WTC11 (cell line): ENCODE data around the gene CORO1C. TPM values are rescaled to one million over a fixed set of nuclear protein-coding genes. Genes with fewer than 3 reads are reported as not detected.

Experiments used
- ATAC-seq: fragments of 200-7000 bp; cut with Tn5 transposase; 2 replicates; pipeline ENCODE4 v1.10.0; 2021; ENCODE audit warnings: mild to moderate bottlenecking, moderate library complexity
- CTCF ChIA-PET: fragments of 300-600 bp; sonication (Branson Sonifier 250); formaldehyde crosslinking; loops from one replicate; lab custom pipeline; 2021; ENCODE audit warnings: antibody characterized with exemption; lab: Charles Lee
- POLR2A ChIA-PET: fragments of 350-600 bp; sonication (Branson Sonifier 250); formaldehyde crosslinking; loops from one replicate; lab custom pipeline; 2021; ENCODE audit warnings: antibody characterized with exemption; lab: Charles Lee
- DNase-seq: peaks from one replicate; pipeline ENCODE4 v3.0.0; 2021; ENCODE audit warnings: low spot score
- H3K27ac Mint-ChIP-seq: 2 replicates; pipeline ENCODE4 v1.8.0; 2021; ENCODE audit warnings: mixed read lengths
- H3K27me3 Mint-ChIP-seq: 2 replicates; pipeline ENCODE4 v1.8.0; 2021; ENCODE audit warnings: low read depth, mild to moderate bottlenecking, moderate library complexity, mixed read lengths
- H3K36me3 Mint-ChIP-seq: 2 replicates; pipeline ENCODE4 v1.8.0; 2021; ENCODE audit warnings: mixed read lengths
- H3K4me1 Mint-ChIP-seq: 2 replicates; pipeline ENCODE4 v1.8.0; 2022; ENCODE audit warnings: mixed read lengths
- H3K4me3 Mint-ChIP-seq: 2 replicates; pipeline ENCODE4 v1.8.0; 2021; ENCODE audit warnings: mild to moderate bottlenecking, moderate library complexity, mixed read lengths
- H3K9me3 Mint-ChIP-seq: 2 replicates; pipeline ENCODE4 v1.8.0; 2021; ENCODE audit warnings: mixed read lengths
- ATF1 ChIP-seq: sonication (generic); formaldehyde crosslinking; IDR thresholded peaks from 2 replicates; pipeline ENCODE4 v1.8.1; 2023; ENCODE audit warnings: mild to moderate bottlenecking, moderate library complexity, missing genetic modification reagents
- ATF2 ChIP-seq: sonication (generic); formaldehyde crosslinking; IDR thresholded peaks from 2 replicates; pipeline ENCODE4 v1.8.1; 2022; ENCODE audit warnings: low read depth, missing genetic modification reagents, borderline replicate concordance
- CREM ChIP-seq: sonication (generic); formaldehyde crosslinking; IDR thresholded peaks from 2 replicates; pipeline ENCODE4 v1.8.1; 2022; ENCODE audit warnings: mild to moderate bottlenecking, missing genetic modification reagents, moderate library complexity
- ERG ChIP-seq: fragments of 250-450 bp; sonication (Bioruptor Pico); IDR thresholded peaks from 2 replicates; pipeline ENCODE4 v1.8.0; 2021; ENCODE audit warnings: mild to moderate bottlenecking
- ESRRA ChIP-seq: sonication (generic); formaldehyde crosslinking; IDR thresholded peaks from 2 replicates; pipeline ENCODE4 v1.8.1; 2022; ENCODE audit warnings: mild to moderate bottlenecking, missing genetic modification reagents, borderline replicate concordance
- FOXP1 ChIP-seq: sonication (generic); formaldehyde crosslinking; IDR thresholded peaks from 2 replicates; pipeline ENCODE4 v1.8.0; 2022; ENCODE audit warnings: missing genetic modification reagents, mild to moderate bottlenecking, moderate library complexity, borderline replicate concordance
- NR3C1 ChIP-seq: sonication (generic); formaldehyde crosslinking; conservative IDR thresholded peaks from 2 replicates; pipeline ENCODE4 v1.8.1; 2023; ENCODE audit warnings: low read depth, mild to moderate bottlenecking, missing genetic modification reagents
- PREB ChIP-seq: sonication (generic); formaldehyde crosslinking; IDR thresholded peaks from 2 replicates; pipeline ENCODE4 v1.8.1; 2022; ENCODE audit warnings: mild to moderate bottlenecking, missing genetic modification reagents, moderate library complexity, borderline replicate concordance
- PRRX2 ChIP-seq: fragments of 250-450 bp; sonication (Bioruptor Pico); IDR thresholded peaks from 2 replicates; pipeline ENCODE4 v1.8.0; 2021; ENCODE audit warnings: mild to moderate bottlenecking
- RELA ChIP-seq: sonication (generic); formaldehyde crosslinking; IDR thresholded peaks from 2 replicates; pipeline ENCODE4 v1.8.1; 2022; ENCODE audit warnings: missing genetic modification reagents, mild to moderate bottlenecking, borderline replicate concordance
- STAT6 ChIP-seq: sonication (generic); formaldehyde crosslinking; conservative IDR thresholded peaks from 2 replicates; pipeline ENCODE4 v1.8.1; 2023; ENCODE audit warnings: mild to moderate bottlenecking, low read depth, missing genetic modification reagents, moderate library complexity
- TCF7 ChIP-seq: sonication (generic); formaldehyde crosslinking; IDR thresholded peaks from 2 replicates; pipeline ENCODE4 v1.8.0; 2022; ENCODE audit warnings: mild to moderate bottlenecking, low read depth, missing genetic modification reagents, moderate library complexity
- TEAD1 ChIP-seq: sonication (generic); formaldehyde crosslinking; IDR thresholded peaks from 2 replicates; pipeline ENCODE4 v1.8.0; 2022; ENCODE audit warnings: mild to moderate bottlenecking, missing genetic modification reagents
- TEAD4 ChIP-seq: sonication (generic); formaldehyde crosslinking; IDR thresholded peaks from 2 replicates; pipeline ENCODE4 v1.8.0; 2022; ENCODE audit warnings: mild to moderate bottlenecking, missing genetic modification reagents
- ZNF232 ChIP-seq: sonication (generic); formaldehyde crosslinking; IDR thresholded peaks from 2 replicates; pipeline ENCODE4 v1.8.0; 2022; ENCODE audit warnings: mild to moderate bottlenecking, missing genetic modification reagents
- ZNF317 ChIP-seq: sonication (generic); formaldehyde crosslinking; IDR thresholded peaks from 2 replicates; pipeline ENCODE4 v1.8.1; 2023; ENCODE audit warnings: low read depth, mild to moderate bottlenecking, moderate library complexity, missing genetic modification reagents, borderline replicate concordance
- ZNF671 ChIP-seq: fragments of 250-450 bp; sonication (Bioruptor Pico); IDR thresholded peaks from 2 replicates; pipeline ENCODE4 v1.8.0; 2021; ENCODE audit warnings: mild to moderate bottlenecking
- total RNA-seq: library from RNA; stranded (reverse); gene quantifications from 3 replicates; pipeline ENCODE4 v1.2.3, GENCODE V29; 2021
- TF ChIP-seq, protein P1 (sequence below): fragments of 250-450 bp; sonication (Bioruptor Pico); IDR thresholded peaks from 2 replicates; pipeline ENCODE4 v1.9.0; 2021; ENCODE audit warnings: moderate library complexity, mild to moderate bottlenecking, inconsistent platforms, borderline replicate concordance

The CORO1C gene
- total RNA-seq, 1 experiment from 2014 or later = 113 TPM

DNA sequence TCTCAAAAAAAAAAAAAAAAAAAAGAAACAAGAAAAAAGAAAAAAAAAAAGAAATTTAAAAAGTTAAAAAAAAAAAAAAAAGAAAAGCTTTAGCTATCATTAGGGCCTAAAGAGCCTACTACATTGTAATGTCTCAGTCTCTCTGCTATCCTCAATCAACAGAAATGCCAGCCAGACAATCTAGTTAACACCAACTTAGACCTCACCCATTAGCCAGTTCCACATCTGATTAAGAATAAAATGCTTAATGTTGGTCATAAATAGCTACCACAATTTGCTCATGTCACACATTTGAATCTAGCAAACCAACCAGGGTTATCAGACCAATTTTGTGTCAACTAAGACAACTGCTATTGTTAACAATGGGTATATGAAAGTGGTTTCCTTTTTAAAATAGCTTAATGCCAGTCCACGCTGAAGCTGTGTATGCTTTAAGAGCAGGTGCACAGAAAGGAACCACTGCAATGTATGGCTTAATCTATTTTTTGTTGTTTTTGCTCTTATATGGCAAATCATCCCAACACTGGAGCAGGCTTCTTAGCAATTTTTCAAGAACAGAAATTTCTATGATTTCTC lies 52.1 kb downstream of the CORO1C start:
- Mint-ChIP-seq H3K27me3 (no peaks in the 10 kb centered on the region), H3K27ac (no peak overlapping the region), H3K4me1 (peaks cover 13% of the 10 kb centered on the region), H3K4me3 (no peak overlapping the region), H3K36me3 (peaks cover 8% of the 10 kb centered on the region), H3K9me3 (no peaks in the 10 kb centered on the region)
- DNase-seq = no peak
- TF ChIP-seq FOXP1 (no peak), ESRRA (no peak), ATF1 (CRISPR knock-in tag) (no peak), RELA (CRISPR knock-in tag) (no peak), ZNF671 (CRISPR knock-in tag) (no peak), PREB (CRISPR knock-in tag) (no peak), PRRX2 (CRISPR knock-in tag) (no peak)
- POLR2A ChIA-PET = interaction anchor here (1.0 to 1.2 kb wide), 2 partner anchors 53 to 58 kb away, joined by 3 read pairs; partner anchors contain the start of gene CORO1C
- ATAC-seq = no peak
- CTCF ChIA-PET = interaction anchor here (0.7 to 1.2 kb wide), 2 partner anchors 13 to 1004 kb away, joined by 4 to 5 read pairs; no protein-coding TSS in a partner anchor

GRCh38 chr12:108678104-108678730 lies 53.1 kb downstream of the CORO1C start:
- POLR2A ChIA-PET = no interaction called here
- H3K4me3 Mint-ChIP-seq = no peak overlapping the region
- peaks cover 6% of the 10 kb centered on the region for H3K4me1 Mint-ChIP-seq
- peaks cover 8% of the 10 kb centered on the region for H3K36me3 Mint-ChIP-seq
- no peaks in the 10 kb centered on the region for H3K9me3 Mint-ChIP-seq
- TF ChIP-seq ATF2 (CRISPR knock-in tag) (no peak), TEAD1 (CRISPR knock-in tag) (no peak), PREB (CRISPR knock-in tag) (no peak), STAT6 (no peak), TCF7 (no peak), ERG (no peak), NR3C1 (no peak), CREM (CRISPR knock-in tag) (no peak), ZNF317 (CRISPR knock-in tag) (no peak), ZNF232 (CRISPR knock-in tag) (no peak), TEAD4 (CRISPR knock-in tag) (no peak)
- TF ChIP-seq, protein P1, sequence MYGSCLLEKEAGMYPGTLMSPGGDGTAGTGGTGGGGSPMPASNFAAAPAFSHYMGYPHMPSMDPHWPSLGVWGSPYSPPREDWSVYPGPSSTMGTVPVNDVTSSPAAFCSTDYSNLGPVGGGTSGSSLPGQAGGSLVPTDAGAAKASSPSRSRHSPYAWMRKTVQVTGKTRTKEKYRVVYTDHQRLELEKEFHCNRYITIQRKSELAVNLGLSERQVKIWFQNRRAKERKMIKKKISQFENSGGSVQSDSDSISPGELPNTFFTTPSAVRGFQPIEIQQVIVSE (CRISPR knock-in tag) = no peak
- ATAC-seq = no peak
- no peak for DNase-seq
- no peaks in the 10 kb centered on the region for H3K27me3 Mint-ChIP-seq
- H3K27ac Mint-ChIP-seq = peak overlapping the region; percentile 67; the same call in 1 of the 2 replicates
- CTCF ChIA-PET = interaction anchor here (1.2 kb wide), 1 partner anchor 12 kb away, joined by 4 read pairs; no protein-coding TSS in a partner anchor
